ENCODE data around the gene ABCA12.

- TF ChIP-seq CTCF (IDR thresholded peaks at IDR 0.05; ENCODE audit: low read depth, low read length, poor library complexity, severe bottlenecking) (no peak), EZH2phosphoT487 (IDR thresholded peaks at IDR 0.05; ENCODE audit: borderline replicate concordance, low read length) (no peak)
Observed at GRCh38 chr2:214904176-214904575, 234.2 kb downstream of the ABCA12 start.
